RWPE1 (cell line): ENCODE measurements around the gene TBC1D9B.

ENCODE experiments used
- CTCF ChIA-PET: fragments of 350-600 bp; sonication (Branson Sonifier 250); formaldehyde crosslinking; extraction: SDS; loops from one replicate; lab custom pipeline; 2021; lab: Yijun Ruan, JAX
- POLR2A ChIA-PET: fragments of 400-600 bp; formaldehyde crosslinking; extraction: SDS; loops from one replicate; lab custom pipeline; 2020; ENCODE audit warnings: antibody characterized with exemption; ENCODE audit not compliant: low non-redundant PET; lab: Yijun Ruan, JAX
- DNase-seq: peaks from one replicate; pipeline ENCODE4 v3.0.0; 2012; ENCODE audit warnings: low spot score
- H3K27ac ChIP-seq: fragments of 450-650 bp; 2 replicates; pipeline ENCODE4 v1.5.1; 2017
- CTCF ChIP-seq: fragments of 450-650 bp; conservative IDR thresholded peaks from 2 replicates; pipeline ENCODE4 v1.5.1; 2017; ENCODE audit warnings: low read depth, mild to moderate bottlenecking

TBC1D9B gene

GRCh38 chr5:179821298-179822058 lies 86.2 kb downstream of the TBC1D9B start:
- POLR2A ChIA-PET: interaction anchor here (0.7 to 0.8 kb wide), 3 partner anchors 9 to 25 kb away, joined by 3 to 4 read pairs (median 4); no protein-coding TSS in a partner anchor
- CTCF ChIA-PET: interaction anchor here (0.6 to 0.7 kb wide), 3 partner anchors 58 to 549 kb away, joined by 3 to 6 read pairs (median 4); no protein-coding TSS in a partner anchor

GRCh38 chr5:179820483-179821297 lies 87.0 kb downstream of the TBC1D9B start, which contains the start of gene SQSTM1:
Gene SQSTM1, plus strand, starts transcription at chr5:179820905. Its CDS starts 32 bp downstream, at chr5:179820937.
- ChIA-PET POLR2A (interaction anchor here (0.7 to 1.3 kb wide), 3 partner anchors 15 to 88 kb away, joined by 3 to 7 read pairs (median 4); no protein-coding TSS in a partner anchor), CTCF (no interaction called here)
- peak; percentile 87 for DNase-seq
- peak within 1 kb of the TSS; percentile 95 for H3K27ac ChIP-seq
- no peak for TF ChIP-seq CTCF

More at GRCh38 chr5:179821298-179822058, 86.2 kb downstream of the TBC1D9B start:
- H3K27ac ChIP-seq: peak overlapping the region; percentile 95
- no peak for TF ChIP-seq CTCF
- DNase-seq: peak; percentile 97

- DNase-seq: no peak
- peak overlapping the region; percentile 95 for H3K27ac ChIP-seq
- POLR2A ChIA-PET: interaction anchor here (0.6 to 1.3 kb wide), 3 partner anchors 9 to 88 kb away, joined by 3 to 7 read pairs (median 3); no protein-coding TSS in a partner anchor
Measured at GRCh38 chr5:179820127-179820482, 87.6 kb downstream of the TBC1D9B start.

GRCh38 chr5:179819296-179820126 lies 88.2 kb downstream of the TBC1D9B start:
- no peak for TF ChIP-seq CTCF
- H3K27ac ChIP-seq: peak overlapping the region; percentile 95
- POLR2A ChIA-PET: interaction anchor here (0.6 to 1.3 kb wide), 4 partner anchors 9 to 15 kb away, joined by 3 to 12 read pairs (median 5); no protein-coding TSS in a partner anchor
- CTCF ChIA-PET: interaction anchor here (0.5 to 0.7 kb wide), 3 partner anchors 23 to 271 kb away, joined by 3 read pairs; no protein-coding TSS in a partner anchor
- peak; percentile 60 for DNase-seq

More at GRCh38 chr5:179820127-179820482, 87.6 kb downstream of the TBC1D9B start:
- CTCF ChIA-PET: interaction anchor here (0.5 to 0.7 kb wide), 3 partner anchors 23 to 270 kb away, joined by 3 read pairs; no protein-coding TSS in a partner anchor
- no peak for TF ChIP-seq CTCF

GRCh38 chr5:179818746-179819295 lies 88.9 kb downstream of the TBC1D9B start:
- peak; percentile 97 for DNase-seq

More at GRCh38 chr5:179818746-179819295, 88.9 kb downstream of the TBC1D9B start:
- TF ChIP-seq CTCF: no peak
- peak overlapping the region; percentile 95 for H3K27ac ChIP-seq
- POLR2A ChIA-PET: interaction anchor here (0.6 to 1.2 kb wide), 2 partner anchors 8 to 14 kb away, joined by 3 to 12 read pairs; no protein-coding TSS in a partner anchor
- CTCF ChIA-PET: no interaction called here
